K562 (cell line): Measurements from ENCODE around the gene TEPSIN. TPM values are rescaled to one million over a fixed set of nuclear protein-coding genes. Genes with fewer than 3 reads are reported as not detected.
A peak's percentile ranks its signal among the peaks of the same experiment; 100 is the strongest.

Experiments used
- ERF ChIP-seq: fragments of 450-650 bp; formaldehyde crosslinking; IDR thresholded peaks from 2 replicates; pipeline ENCODE4 v1.4.0; 2020; ENCODE audit warnings: mild to moderate bottlenecking, mixed read lengths
- REST ChIP-seq, 2 experiments: fragments of 450-650 bp; formaldehyde crosslinking in 1 of 2; IDR thresholded peaks; 2 replicates each; pipeline versions ENCODE4 v1.4.0 to v1.6.1; 2014 to 2020; ENCODE audit warnings: mild to moderate bottlenecking in 2 of 2, borderline replicate concordance in 1 of 2, low read depth in 1 of 2
- THAP12 ChIP-seq: fragments of 250-450 bp; sonication (Bioruptor Pico); IDR thresholded peaks from 2 replicates; pipeline ENCODE4 v1.9.0; 2021; ENCODE audit warnings: mild to moderate bottlenecking, inconsistent platforms
- ZNF511 ChIP-seq: sonication (generic); formaldehyde crosslinking; IDR thresholded peaks from 2 replicates; pipeline ENCODE4 v1.8.0; 2022; ENCODE audit warnings: mild to moderate bottlenecking, missing genetic modification reagents
- polyA plus RNA-seq, 8 experiments: library from polyadenylated mRNA; depleted of rRNA in 4 of 8; stranded (reverse) in 5 of 8; unstranded in 3 of 8; fragments of >200 nt; fragmentation: Nextera tagmentation in 2 of 8; fragmentation: Illumina TruSeq in 1 of 8; extraction: Ambion mirVana in 2 of 8; extraction: Trizol in 1 of 8; gene quantifications; 2 replicates each; pipeline versions ENCODE4 v1.2.1 to v1.2.3, GENCODE V29; 2011 to 2014; ENCODE audit warnings: inconsistent platforms in 1 of 8, missing spikeins in 1 of 8
- total RNA-seq, 7 experiments: library from RNA; depleted of rRNA in 6 of 7; stranded (reverse); fragments of >200 nt in 6 of 7; fragmentation: Illumina TruSeq in 2 of 7; extraction: Trizol in 2 of 7; gene quantifications; 2 replicates each; pipeline versions ENCODE4 v1.2.1 to v1.2.3, GENCODE V29; 2011 to 2021; ENCODE audit warnings: low replicate concordance in 1 of 7

TEPSIN gene
- total and polyA plus RNA-seq, 9 of the 15 experiments (the other 6 are each of a cell fraction or from before 2014, with no cell fraction given) = 0.80 to 29.8 (median 5.3) TPM

DNA sequence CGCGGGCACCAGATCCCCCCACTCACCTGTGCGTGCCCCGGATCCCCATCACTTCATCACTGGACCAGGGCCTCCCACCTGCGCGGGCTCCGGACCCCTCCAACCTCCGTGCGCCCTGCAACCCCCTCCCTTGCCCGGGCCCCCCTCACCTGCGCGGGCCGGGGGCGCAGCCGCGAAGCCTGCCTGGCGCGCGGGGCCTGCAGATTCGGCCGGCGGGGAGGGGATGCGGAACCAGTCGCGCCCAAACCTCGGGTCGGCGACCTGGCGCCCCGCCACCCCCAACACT, 16.3 kb downstream of the TEPSIN start (continued):
- peak; percentile 33; the same call in 1 of the 2 replicates for TF ChIP-seq ZNF511
- TF ChIP-seq REST (IDR thresholded peaks at IDR 0.05; ENCODE audit: borderline replicate concordance) = no peak
- TF ChIP-seq REST (CRISPR knock-in tag; IDR thresholded peaks at IDR 0.05; ENCODE audit: low read depth) = 0 out of 2 replicates have a peak, but pooled peaks have one; percentile 46
- 0 out of 2 replicates have a peak, but pooled peaks have one; percentile 66 for TF ChIP-seq ERF (CRISPR knock-in tag)
- 0 out of 2 replicates have a peak, but pooled peaks have one; percentile 28 for TF ChIP-seq THAP12
